IPS DF 6.9 (cell line): ENCODE measurements around the gene SLC6A18.
"Not testable (repeated sequence)": the region's sequence is repeated elsewhere in the genome, so short reads cannot be mapped to it uniquely, and the experiment has no call there.

Experiments used
- DNase-seq: peaks from one replicate; pipeline ENCODE4 v3.0.0-alpha.2; 2013; ENCODE audit warnings: low read depth, low spot score
- H3K27ac ChIP-seq: one replicate; pipeline ENCODE4 v1.5.1; 2013; ENCODE audit warnings: low read length, control low read depth
- H3K27me3 ChIP-seq: 2 replicates; pipeline ENCODE4 v1.6.1; 2013; ENCODE audit warnings: mild to moderate bottlenecking, low read length; ENCODE audit not compliant: control insufficient read depth, insufficient read depth
- H3K36me3 ChIP-seq: 2 replicates; pipeline ENCODE4 v1.6.1; 2013; ENCODE audit warnings: low read length; ENCODE audit not compliant: control insufficient read depth, insufficient read depth
- H3K4me1 ChIP-seq: 2 replicates; pipeline ENCODE4 v1.6.1; 2013; ENCODE audit warnings: low read length; ENCODE audit not compliant: control insufficient read depth, insufficient read depth
- H3K4me3 ChIP-seq: 2 replicates; pipeline ENCODE4 v1.5.1; 2013; ENCODE audit warnings: mild to moderate bottlenecking, low read length
- H3K9me3 ChIP-seq: 2 replicates; pipeline ENCODE4 v1.6.1; 2013; ENCODE audit warnings: low read length, inconsistent platforms; ENCODE audit not compliant: control insufficient read depth, insufficient read depth
- WGBS: extraction: QIAGEN DNeasy Blood & Tissue Kit; methylation state at CpG from one replicate; pipeline ENCODE4 v1.1.7; 2013; ENCODE audit warnings: mixed read lengths, missing lambda C conversion rate; ENCODE audit not compliant: insufficient read length, insufficient coverage; 5-methylcytosine and 5-hydroxymethylcytosine counted together

The SLC6A18 gene

GRCh38 chr5:1265461-1266455 lies 40.6 kb downstream of the SLC6A18 start:
- Histone ChIP-seq H3K4me1 (no peaks in the 10 kb centered on the region), H3K9me3 (peaks cover 4% of the 10 kb centered on the region; the same call in 1 of the 2 replicates), H3K27me3 (no peaks in the 10 kb centered on the region), H3K4me3 (no peak overlapping the region), H3K36me3 (peaks cover 34% of the 10 kb centered on the region), H3K27ac (no peak overlapping the region)
- no CpG with 5 or more reads among the region's 40 CpGs for WGBS
- DNase-seq: no peak

- no peaks in the 10 kb centered on the region for H3K27me3 ChIP-seq
- H3K4me1 ChIP-seq: no peaks in the 10 kb centered on the region
- H3K4me3 ChIP-seq: no peak overlapping the region
- no peak overlapping the region for H3K27ac ChIP-seq
- DNase-seq: no peak
- no CpG with 5 or more reads among the region's 9 CpGs for WGBS
- H3K36me3 ChIP-seq: peaks cover 31% of the 10 kb centered on the region
- H3K9me3 ChIP-seq: peaks cover 2% of the 10 kb centered on the region; the same call in 1 of the 2 replicates
These were observed 41.6 kb downstream of the SLC6A18 start for GRCh38 chr5:1266791-1267190.

DNA sequence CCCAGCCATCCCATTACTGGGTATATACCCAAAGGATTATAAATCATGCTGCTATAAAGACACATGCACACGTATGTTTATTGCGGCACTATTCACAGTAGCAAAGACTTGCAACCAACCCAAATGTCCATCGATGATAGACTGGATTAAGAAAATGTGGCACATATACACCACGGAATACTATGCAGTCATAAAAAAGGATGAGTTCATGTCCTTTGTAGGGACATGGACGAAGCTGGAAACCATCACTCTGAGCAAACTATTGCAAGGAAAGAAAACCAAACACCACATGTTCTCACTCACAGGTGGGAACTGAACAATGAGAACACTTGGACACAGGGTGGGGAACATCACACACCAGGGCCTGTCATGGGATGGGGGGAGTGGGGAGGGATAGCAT lies 42.3 kb downstream of the SLC6A18 start:
- WGBS: no CpG with 5 or more reads among the region's 5 CpGs
- not testable (repeated sequence) for H3K9me3 ChIP-seq, H3K27ac ChIP-seq, H3K27me3 ChIP-seq, DNase-seq, H3K4me1 ChIP-seq, H3K4me3 ChIP-seq
- H3K36me3 ChIP-seq: peaks cover 33% of the 10 kb centered on the region

GRCh38 chr5:1268056-1268455 lies 42.9 kb downstream of the SLC6A18 start:
- no peak for DNase-seq
- WGBS: no CpG with 5 or more reads among the region's 13 CpGs
- Histone ChIP-seq H3K36me3 (peaks cover 32% of the 10 kb centered on the region), H3K9me3 (no peaks in the 10 kb centered on the region), H3K4me3 (no peak overlapping the region), H3K27me3 (no peaks in the 10 kb centered on the region), H3K27ac (no peak overlapping the region), H3K4me1 (no peaks in the 10 kb centered on the region)

DNA sequence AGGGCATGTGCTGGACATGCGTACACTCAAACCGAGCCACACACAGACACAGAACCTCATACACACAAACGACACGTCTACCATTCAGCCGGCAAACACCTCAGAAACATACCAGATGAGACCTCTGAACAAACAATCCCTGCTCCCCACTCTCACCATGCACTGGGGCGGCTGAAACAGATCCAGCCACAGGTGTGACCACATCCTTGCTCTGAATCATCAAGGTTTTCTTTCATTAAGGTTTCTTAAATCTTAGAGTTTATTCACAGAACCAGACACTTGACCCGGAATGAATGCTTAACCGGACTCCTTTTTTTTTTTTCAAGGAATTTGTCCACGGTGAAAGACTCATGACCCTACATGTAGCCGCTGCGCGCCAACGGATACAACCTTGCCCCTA lies 43.5 kb downstream of the SLC6A18 start:
- no peak overlapping the region for H3K27ac ChIP-seq
- no peak for DNase-seq
- peaks cover 30% of the 10 kb centered on the region for H3K36me3 ChIP-seq
- no peak overlapping the region for H3K4me3 ChIP-seq
- H3K27me3 ChIP-seq: no peaks in the 10 kb centered on the region
- no peaks in the 10 kb centered on the region for H3K4me1 ChIP-seq
- no CpG with 5 or more reads among the region's 13 CpGs for WGBS
- H3K9me3 ChIP-seq: no peaks in the 10 kb centered on the region

GRCh38 chr5:1270426-1270825 lies 45.2 kb downstream of the SLC6A18 start:
- no peak for DNase-seq
- no CpG with 5 or more reads among the region's 22 CpGs for WGBS
- peaks cover 27% of the 10 kb centered on the region for H3K36me3 ChIP-seq

DNA sequence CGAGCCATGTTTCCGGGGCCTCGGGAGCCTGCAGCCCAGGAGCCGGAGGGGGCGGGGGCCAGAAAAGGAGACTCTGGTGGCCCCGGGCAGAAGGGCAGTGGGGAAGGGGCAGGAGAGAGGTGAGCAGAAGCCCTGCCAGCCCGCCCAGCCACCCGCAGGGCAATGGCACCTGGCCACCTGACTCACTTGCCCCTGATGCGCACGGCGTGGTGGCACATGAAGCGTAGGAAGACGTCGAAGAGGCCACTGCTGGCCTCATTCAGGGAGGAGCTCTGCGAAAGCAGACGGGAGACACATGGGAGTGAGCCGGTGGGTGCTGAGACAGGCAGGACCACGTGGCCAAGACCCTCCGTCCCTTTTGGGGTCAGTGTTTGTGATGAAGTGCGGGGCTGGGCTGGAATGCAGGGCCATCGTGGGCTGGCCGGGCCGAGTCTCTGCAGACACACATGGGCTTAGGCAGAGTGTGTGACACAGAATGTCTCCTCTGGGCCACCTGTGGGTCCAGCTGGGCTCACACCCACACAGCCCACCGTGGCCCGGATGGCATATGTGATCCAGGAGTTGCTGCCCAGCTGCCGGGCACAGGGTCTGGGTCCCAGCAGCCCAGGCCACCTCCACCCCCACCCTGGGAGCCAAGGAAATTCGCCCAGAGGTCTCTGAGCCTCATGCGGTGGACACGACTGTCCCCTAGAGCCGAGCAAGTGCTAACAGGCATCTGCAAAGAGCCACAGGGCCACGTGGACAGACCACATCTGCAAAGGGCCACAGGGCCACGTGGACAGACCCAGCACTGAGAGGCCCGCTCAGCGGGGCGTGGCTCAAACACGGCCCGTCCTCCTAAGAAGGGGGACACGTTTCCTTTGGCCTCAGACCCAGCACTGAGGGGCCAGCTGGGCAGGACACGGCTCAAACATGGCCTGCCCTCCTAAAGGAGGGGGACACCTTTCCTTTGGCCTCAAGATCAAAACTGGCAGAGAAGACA lies 46.0 kb downstream of the SLC6A18 start:
- no peaks in the 10 kb centered on the region for H3K9me3 ChIP-seq
- H3K4me3 ChIP-seq: no peak overlapping the region
- H3K27ac ChIP-seq: no peak overlapping the region
- no peaks in the 10 kb centered on the region for H3K27me3 ChIP-seq
- WGBS: no CpG with 5 or more reads among the region's 39 CpGs
- H3K4me1 ChIP-seq: no peaks in the 10 kb centered on the region
- peaks cover 23% of the 10 kb centered on the region for H3K36me3 ChIP-seq
- DNase-seq: no peak

More at GRCh38 chr5:1270426-1270825, 45.2 kb downstream of the SLC6A18 start:
- no peaks in the 10 kb centered on the region for H3K9me3 ChIP-seq
- no peaks in the 10 kb centered on the region for H3K4me1 ChIP-seq
- H3K4me3 ChIP-seq: no peak overlapping the region
- no peaks in the 10 kb centered on the region for H3K27me3 ChIP-seq
- H3K27ac ChIP-seq: no peak overlapping the region

- DNase-seq: no peak
- H3K4me1 ChIP-seq: no peaks in the 10 kb centered on the region
- no CpG with 5 or more reads among the region's 21 CpGs for WGBS
- no peak overlapping the region for H3K4me3 ChIP-seq
- no peaks in the 10 kb centered on the region for H3K9me3 ChIP-seq
- no peaks in the 10 kb centered on the region for H3K27me3 ChIP-seq
- no peak overlapping the region for H3K27ac ChIP-seq
- peaks cover 20% of the 10 kb centered on the region for H3K36me3 ChIP-seq
These were observed 47.0 kb downstream of the SLC6A18 start for GRCh38 chr5:1272201-1272600.

DNA sequence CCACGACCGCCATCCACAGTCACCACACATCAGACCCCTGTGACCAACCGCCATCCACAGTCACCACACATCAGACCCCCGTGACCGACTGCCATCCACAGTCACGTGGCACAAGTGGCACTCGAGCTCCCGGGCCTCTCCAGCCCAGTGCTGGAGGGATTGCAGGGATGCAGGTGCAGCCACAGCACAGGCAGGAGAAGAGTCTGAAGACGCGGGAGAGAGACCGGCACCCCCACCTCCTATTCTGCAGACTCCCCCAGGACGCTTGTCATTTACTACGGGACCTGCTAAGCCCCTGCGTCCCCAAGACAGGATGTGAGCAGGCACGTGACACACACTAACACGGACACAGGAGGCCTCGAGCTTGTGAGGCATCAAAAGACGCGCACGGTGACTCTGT lies 48.6 kb downstream of the SLC6A18 start:
- Histone ChIP-seq H3K4me3 (no peak overlapping the region), H3K27me3 (no peaks in the 10 kb centered on the region), H3K9me3 (no peaks in the 10 kb centered on the region), H3K27ac (no peak overlapping the region), H3K36me3 (peaks cover 25% of the 10 kb centered on the region), H3K4me1 (no peaks in the 10 kb centered on the region)
- no CpG with 5 or more reads among the region's 20 CpGs for WGBS
- no peak for DNase-seq

DNA sequence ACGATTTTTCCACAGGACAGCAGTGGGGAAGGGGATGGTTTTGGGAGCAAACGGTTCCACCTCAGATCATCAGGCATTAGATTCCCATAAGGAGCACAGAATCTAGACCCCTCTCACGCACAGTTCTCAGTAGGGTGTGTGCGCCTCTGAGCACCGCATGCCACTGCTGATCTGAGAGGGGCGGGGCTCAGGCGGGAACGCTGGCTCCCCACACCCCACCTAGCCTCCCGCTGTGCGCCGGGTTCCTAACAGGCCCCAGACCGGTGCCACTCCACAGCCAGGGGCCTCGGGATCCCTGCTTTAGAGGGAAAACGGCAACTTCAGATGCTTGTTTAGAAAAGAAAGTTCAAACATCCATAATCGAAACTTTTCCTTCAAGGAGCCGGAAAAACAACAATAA lies 49.3 kb downstream of the SLC6A18 start:
- DNase-seq: no peak
- Histone ChIP-seq H3K27ac (no peak overlapping the region), H3K9me3 (no peaks in the 10 kb centered on the region), H3K4me3 (no peak overlapping the region), H3K36me3 (peaks cover 28% of the 10 kb centered on the region), H3K27me3 (no peaks in the 10 kb centered on the region), H3K4me1 (no peaks in the 10 kb centered on the region)
- WGBS: no CpG with 5 or more reads among the region's 16 CpGs
